Neuronal stem cell (in vitro differentiated cells): Measurements from ENCODE around the gene LRIG1.
A peak's percentile ranks its signal among the peaks of the same experiment; 100 is the strongest.

ENCODE experiments used
- DNase-seq: peaks from one replicate; pipeline ENCODE4 v3.0.0-alpha.2; 2013; ENCODE audit warnings: low spot score
- H2AFZ ChIP-seq: one replicate; pipeline ENCODE4 v1.6.1; 2013; ENCODE audit warnings: mild to moderate bottlenecking, low read length, inconsistent platforms
- H2AK5ac ChIP-seq: 2 replicates; pipeline ENCODE4 v1.6.1; 2013; ENCODE audit warnings: low read depth, mild to moderate bottlenecking, inconsistent platforms, low read length, moderate library complexity, mixed read lengths
- H2BK120ac ChIP-seq: 2 replicates; pipeline ENCODE4 v1.6.1; 2013; ENCODE audit warnings: low read depth, mild to moderate bottlenecking, inconsistent platforms, low read length, moderate library complexity, mixed read lengths
- H2BK12ac ChIP-seq: one replicate; pipeline ENCODE4 v1.6.1; 2013; ENCODE audit warnings: low read length, inconsistent platforms
- H2BK15ac ChIP-seq: 2 replicates; pipeline ENCODE4 v1.6.1; 2013; ENCODE audit warnings: mild to moderate bottlenecking, low read length, inconsistent platforms, mixed read lengths
- H2BK5ac ChIP-seq: one replicate; pipeline ENCODE4 v1.6.1; 2013; ENCODE audit warnings: inconsistent platforms, mild to moderate bottlenecking, low read length, moderate library complexity
- H3K14ac ChIP-seq: one replicate; pipeline ENCODE4 v1.6.1; 2013; ENCODE audit warnings: low read length, inconsistent platforms
- H3K18ac ChIP-seq: 2 replicates; pipeline ENCODE4 v1.6.1; 2013; ENCODE audit warnings: low read length, inconsistent platforms
- H3K23ac ChIP-seq: 2 replicates; pipeline ENCODE4 v1.6.1; 2013; ENCODE audit warnings: low read depth, mild to moderate bottlenecking, mixed read lengths, low read length, inconsistent platforms; ENCODE audit not compliant: poor library complexity
- H3K27ac ChIP-seq: replicated peaks from 3 replicates; pipeline ENCODE4 v1.5.1; 2013; ENCODE audit warnings: low read length, inconsistent platforms
- H3K27me3 ChIP-seq, 3 experiments: 2 replicates each; pipeline ENCODE4 v1.6.1; 2013; ENCODE audit warnings: low read length in 3 of 3, mild to moderate bottlenecking in 2 of 3, inconsistent platforms in 1 of 3, low read depth in 1 of 3, mixed read lengths in 1 of 3, moderate library complexity in 1 of 3; ENCODE audit not compliant: control insufficient read depth in 3 of 3, insufficient read depth in 3 of 3
- H3K36me3 ChIP-seq, 2 donors: replicated peaks in 1 of 2; 2 replicates each; pipeline ENCODE4 v1.6.1; 2013; ENCODE audit warnings: low read length in 2 of 2; ENCODE audit not compliant: control insufficient read depth in 2 of 2, insufficient read depth in 2 of 2
- H3K4ac ChIP-seq: 2 replicates; pipeline ENCODE4 v1.6.1; 2013; ENCODE audit warnings: inconsistent platforms, mild to moderate bottlenecking, low read length, moderate library complexity
- H3K4me1 ChIP-seq, 2 donors: 1 replicate in 1 of 2; 2 replicates in 1 of 2; pipeline ENCODE4 v1.6.1; 2013; ENCODE audit warnings: low read length in 2 of 2, low read depth in 1 of 2; ENCODE audit not compliant: control insufficient read depth in 2 of 2, insufficient read depth in 1 of 2
- H3K4me2 ChIP-seq: one replicate; pipeline ENCODE4 v1.6.1; 2013; ENCODE audit warnings: mild to moderate bottlenecking, low read length, inconsistent platforms; ENCODE audit not compliant: insufficient read depth, poor library complexity, severe bottlenecking
- H3K4me3 ChIP-seq, 2 donors: 2 replicates each; pipeline ENCODE4 v1.5.1; 2013; ENCODE audit warnings: low read length in 2 of 2, mild to moderate bottlenecking in 2 of 2, inconsistent platforms in 1 of 2, moderate library complexity in 1 of 2
- H3K79me1 ChIP-seq: one replicate; pipeline ENCODE4 v1.6.1; 2013; ENCODE audit warnings: low read depth, mild to moderate bottlenecking, inconsistent platforms, low read length, moderate library complexity
- H3K9ac ChIP-seq: one replicate; pipeline ENCODE4 v1.6.1; 2013; ENCODE audit warnings: mild to moderate bottlenecking, low read depth, low read length, inconsistent platforms; ENCODE audit not compliant: poor library complexity
- H3K9me3 ChIP-seq, 2 donors: replicated peaks in 1 of 2; 2 replicates each; pipeline versions ENCODE3 to v1.6.1; 2013; ENCODE audit warnings: low read length in 2 of 2, mild to moderate bottlenecking in 2 of 2, inconsistent platforms in 1 of 2, low read depth in 1 of 2, mixed read lengths in 1 of 2, moderate library complexity in 1 of 2; ENCODE audit not compliant: control insufficient read depth in 2 of 2, insufficient read depth in 1 of 2
- H4K8ac ChIP-seq: one replicate; pipeline ENCODE4 v1.6.1; 2013; ENCODE audit warnings: low read depth, mild to moderate bottlenecking, inconsistent platforms, low read length, moderate library complexity
- H4K91ac ChIP-seq: one replicate; pipeline ENCODE4 v1.6.1; 2013; ENCODE audit warnings: low read length, low read depth, mild to moderate bottlenecking, inconsistent platforms; ENCODE audit not compliant: poor library complexity
- WGBS, 2 donors: extraction: QIAGEN DNeasy Blood & Tissue Kit; methylation state at CpG; one replicate each; pipeline ENCODE4 v1.1.7; 2013; ENCODE audit warnings: missing lambda C conversion rate in 2 of 2, mixed read lengths in 1 of 2; ENCODE audit not compliant: insufficient read length in 2 of 2, insufficient replicate concordance in 1 of 2; ENCODE audit errors: extremely low coverage in 2 of 2; 5-methylcytosine and 5-hydroxymethylcytosine counted together

Gene LRIG1

GRCh38 chr3:66394019-66394752, 106.6 kb downstream of the LRIG1 start:
- peaks cover 0 to 5% of the 10 kb centered on the region in 2 donors for H3K9me3 ChIP-seq
- no peak overlapping the region for H3K23ac ChIP-seq
- H3K36me3 ChIP-seq = peaks cover 68 to 100% of the 10 kb centered on the region in 2 donors
- no peak overlapping the region for H3K9ac ChIP-seq
- H2BK12ac ChIP-seq = no peak overlapping the region
- H3K27me3 ChIP-seq = no peaks in the 10 kb centered on the region
- peaks cover 0 to 3% of the 10 kb centered on the region in 2 donors for H3K4me1 ChIP-seq
- WGBS, 2 donors = no CpG with 5 or more reads among the region's 12 CpGs
- no peak overlapping the region for H4K91ac ChIP-seq
- H2BK120ac ChIP-seq = no peak overlapping the region
- no peak for DNase-seq
- no peak overlapping the region for H4K8ac ChIP-seq
- H2AFZ ChIP-seq = no peak overlapping the region
- H3K27ac ChIP-seq = no peak overlapping the region
- H2AK5ac ChIP-seq = no peak overlapping the region
- no peak overlapping the region for H3K14ac ChIP-seq
- H3K4me3 ChIP-seq = no peak overlapping the region
- H3K79me1 ChIP-seq = peaks cover 9% of the 10 kb centered on the region
- no peak overlapping the region for H3K4me2 ChIP-seq
- H3K18ac ChIP-seq = no peak overlapping the region
- H2BK15ac ChIP-seq = no peak overlapping the region
- H3K4ac ChIP-seq = no peak overlapping the region
- no peak overlapping the region for H2BK5ac ChIP-seq

GRCh38 chr3:66393333-66394005, 107.4 kb downstream of the LRIG1 start:
- H3K4me3 ChIP-seq = no peak overlapping the region
- no peak overlapping the region for H2AFZ ChIP-seq
- DNase-seq = no peak
- no peak overlapping the region for H2BK15ac ChIP-seq
- no peaks in the 10 kb centered on the region for H3K27me3 ChIP-seq
- H3K18ac ChIP-seq = no peak overlapping the region
- H4K8ac ChIP-seq = no peak overlapping the region
- no peak overlapping the region for H2BK12ac ChIP-seq
- no peak overlapping the region for H3K27ac ChIP-seq
- peaks cover 9% of the 10 kb centered on the region for H3K79me1 ChIP-seq
- H3K14ac ChIP-seq = no peak overlapping the region
- H3K4ac ChIP-seq = no peak overlapping the region
- WGBS, 2 donors = no CpG with 5 or more reads among the region's 13 CpGs
- H3K23ac ChIP-seq = no peak overlapping the region
- H2BK120ac ChIP-seq = no peak overlapping the region
- no peak overlapping the region for H2AK5ac ChIP-seq
- H3K9me3 ChIP-seq = peaks cover 0 to 10% of the 10 kb centered on the region in 2 donors
- H4K91ac ChIP-seq = no peak overlapping the region
- H3K9ac ChIP-seq = no peak overlapping the region
- no peak overlapping the region for H3K4me2 ChIP-seq
- H3K36me3 ChIP-seq = peaks cover 61 to 100% of the 10 kb centered on the region in 2 donors
- H2BK5ac ChIP-seq = no peak overlapping the region
- H3K4me1 ChIP-seq = peaks cover 0 to 3% of the 10 kb centered on the region in 2 donors

- no peak overlapping the region for H2BK5ac ChIP-seq
- H3K18ac ChIP-seq = no peak overlapping the region
- H2BK120ac ChIP-seq = no peak overlapping the region
- no peak overlapping the region for H2BK12ac ChIP-seq
- no peak for DNase-seq
- H3K14ac ChIP-seq = no peak overlapping the region
- no peak overlapping the region for H2BK15ac ChIP-seq
- H3K9ac ChIP-seq = no peak overlapping the region
- WGBS, 2 donors = no CpG with 5 or more reads among the region's 2 CpGs
- peak overlapping the region in 1 of 2 donors; percentile 21 for H3K4me3 ChIP-seq
- H3K79me1 ChIP-seq = peaks cover 9% of the 10 kb centered on the region
- H3K4me1 ChIP-seq = peaks cover 0 to 3% of the 10 kb centered on the region in 2 donors
- H3K27me3 ChIP-seq = no peaks in the 10 kb centered on the region
- H4K8ac ChIP-seq = no peak overlapping the region
- H2AK5ac ChIP-seq = no peak overlapping the region
- H3K27ac ChIP-seq = no peak overlapping the region
- no peak overlapping the region for H2AFZ ChIP-seq
- peaks cover 0 to 14% of the 10 kb centered on the region in 2 donors for H3K9me3 ChIP-seq
- H3K36me3 ChIP-seq = peaks cover 56 to 100% of the 10 kb centered on the region in 2 donors
- no peak overlapping the region for H4K91ac ChIP-seq
- no peak overlapping the region for H3K4me2 ChIP-seq
- no peak overlapping the region for H3K4ac ChIP-seq
- no peak overlapping the region for H3K23ac ChIP-seq
Measured at GRCh38 chr3:66392966-66393332, 107.9 kb downstream of the LRIG1 start.

- Histone ChIP-seq H3K4me2 (no peak overlapping the region), H3K9ac (no peak overlapping the region), H3K23ac (no peak overlapping the region), H2BK120ac (no peak overlapping the region), H3K27ac (no peak overlapping the region), H2BK5ac (no peak overlapping the region), H3K4me1 (peaks cover 0 to 3% of the 10 kb centered on the region in 2 donors), H2BK15ac (no peak overlapping the region), H3K36me3 (peaks cover 51 to 98% of the 10 kb centered on the region in 2 donors), H3K14ac (no peak overlapping the region), H2AK5ac (no peak overlapping the region), H3K18ac (no peak overlapping the region), H3K79me1 (peaks cover 7% of the 10 kb centered on the region), H4K91ac (no peak overlapping the region), H3K27me3 (no peaks in the 10 kb centered on the region), H2BK12ac (no peak overlapping the region), H2AFZ (no peak overlapping the region), H3K4me3 (no peak overlapping the region), H3K4ac (no peak overlapping the region), H3K9me3 (peaks cover 0 to 15% of the 10 kb centered on the region in 2 donors), H4K8ac (no peak overlapping the region)
- DNase-seq = no peak
- no CpG with 5 or more reads among the region's 3 CpGs for WGBS, 2 donors
Measured at GRCh38 chr3:66392512-66392911, 108.3 kb downstream of the LRIG1 start.
